HEK293 (cell line): Measurements from ENCODE around the gene BCR.

Source experiments
- CTCF ChIA-PET: fragments of 350-600 bp; formaldehyde crosslinking; extraction: SDS; loops from one replicate; lab custom pipeline; 2021; ENCODE audit warnings: antibody characterized with exemption; lab: Yijun Ruan, JAX
- POLR2A ChIA-PET: fragments of 300-600 bp; formaldehyde crosslinking; extraction: SDS; loops from one replicate; lab custom pipeline; 2020; ENCODE audit warnings: antibody characterized with exemption, inconsistent platforms; lab: Yijun Ruan, JAX
- H3K27ac ChIP-seq: fragments of 200-500 bp; sonication (Bioruptor generic); 2 replicates; pipeline ENCODE4 v1.5.1; 2014; ENCODE audit warnings: low read depth, low read length, control low read depth, inconsistent platforms; ENCODE audit errors: extremely low read depth
- H3K36me3 ChIP-seq, 2 experiments: fragments of 200-500 bp in 1 of 2; sonication (Bioruptor generic) in 1 of 2; 1 replicate in 1 of 2; 2 replicates in 1 of 2; pipeline ENCODE4 v1.5.1; 2014 to 2017; ENCODE audit warnings: inconsistent platforms in 2 of 2, low read length in 2 of 2; ENCODE audit not compliant: control insufficient read depth in 2 of 2, insufficient read depth in 1 of 2
- H3K4me1 ChIP-seq: fragments of 200-500 bp; sonication (Bioruptor generic); 2 replicates; pipeline ENCODE4 v1.5.1; 2014; ENCODE audit warnings: mild to moderate bottlenecking, low read length, inconsistent platforms; ENCODE audit not compliant: control insufficient read depth, insufficient read depth
- H3K4me3 ChIP-seq: 2 replicates; pipeline ENCODE4 v1.5.1; 2011; ENCODE audit warnings: low read depth, mild to moderate bottlenecking, control low read depth, low read length, moderate library complexity
- H3K9me3 ChIP-seq: fragments of 200-500 bp; sonication (Bioruptor generic); 2 replicates; pipeline ENCODE4 v1.5.1; 2014; ENCODE audit warnings: low read depth, low read length, inconsistent platforms; ENCODE audit not compliant: control insufficient read depth, insufficient read depth
- GLIS2 ChIP-seq: fragments of 450-650 bp; formaldehyde crosslinking; IDR thresholded peaks from 2 replicates; pipeline ENCODE4 v1.5.1; 2016; ENCODE audit warnings: missing biosample characterization, missing genetic modification characterization
- ZBTB26 ChIP-seq: fragments of 450-650 bp; formaldehyde crosslinking; optimal IDR thresholded peaks from 2 replicates; pipeline ENCODE3; 2016; ENCODE audit warnings: missing biosample characterization, mild to moderate bottlenecking, missing genetic modification characterization
- ZFP69B ChIP-seq: fragments of 450-650 bp; formaldehyde crosslinking; IDR thresholded peaks from 2 replicates; pipeline ENCODE4 v1.5.1; 2016; ENCODE audit warnings: missing biosample characterization, missing genetic modification characterization
- ZNF148 ChIP-seq: fragments of 450-650 bp; formaldehyde crosslinking; IDR thresholded peaks from 2 replicates; pipeline ENCODE4 v1.5.0; 2017; ENCODE audit warnings: missing biosample characterization, missing genetic modification characterization, borderline replicate concordance
- ZNF157 ChIP-seq: fragments of 450-650 bp; formaldehyde crosslinking; IDR thresholded peaks from 2 replicates; pipeline ENCODE4 v1.5.1; 2016; ENCODE audit warnings: missing biosample characterization, missing genetic modification characterization
- ZNF18 ChIP-seq: fragments of 450-650 bp; formaldehyde crosslinking; IDR thresholded peaks from 2 replicates; pipeline ENCODE4 v1.5.1; 2016; ENCODE audit warnings: missing biosample characterization, missing genetic modification characterization
- ZNF184 ChIP-seq: fragments of 450-650 bp; IDR thresholded peaks from 2 replicates; pipeline ENCODE4 v1.5.1; 2018; ENCODE audit warnings: missing biosample characterization, mild to moderate bottlenecking, missing genetic modification characterization
- ZNF341 ChIP-seq: fragments of 450-650 bp; formaldehyde crosslinking; IDR thresholded peaks from 2 replicates; pipeline ENCODE4; 2016; ENCODE audit warnings: low read depth, missing biosample characterization, missing genetic modification characterization
- ZNF350 ChIP-seq: fragments of 450-650 bp; formaldehyde crosslinking; IDR thresholded peaks from 2 replicates; pipeline ENCODE4 v1.5.0; 2017; ENCODE audit warnings: missing biosample characterization, mild to moderate bottlenecking, missing genetic modification characterization
- ZNF416 ChIP-seq: fragments of 450-650 bp; formaldehyde crosslinking; IDR thresholded peaks from 2 replicates; pipeline ENCODE4 v1.5.1; 2016; ENCODE audit warnings: missing biosample characterization, missing genetic modification characterization
- ZNF423 ChIP-seq: fragments of 450-650 bp; formaldehyde crosslinking; IDR thresholded peaks from 2 replicates; pipeline ENCODE4 v1.5.1; 2016; ENCODE audit warnings: missing biosample characterization, missing genetic modification characterization
- ZNF473 ChIP-seq: fragments of 450-650 bp; formaldehyde crosslinking; IDR thresholded peaks from 2 replicates; pipeline ENCODE4 v1.5.1; 2017; ENCODE audit warnings: missing biosample characterization, missing genetic modification characterization
- ZNF513 ChIP-seq: fragments of 450-650 bp; IDR thresholded peaks from 2 replicates; pipeline ENCODE4 v1.5.1; 2018; ENCODE audit warnings: missing biosample characterization, missing genetic modification characterization
- ZNF658 ChIP-seq: fragments of 450-650 bp; formaldehyde crosslinking; IDR thresholded peaks from 2 replicates; pipeline ENCODE4; 2016; ENCODE audit warnings: missing biosample characterization, missing genetic modification characterization
- ZNF747 ChIP-seq: fragments of 450-650 bp; formaldehyde crosslinking; IDR thresholded peaks from 2 replicates; pipeline ENCODE4 v1.5.1; 2016; ENCODE audit warnings: missing biosample characterization, missing genetic modification characterization
- ZNF837 ChIP-seq: fragments of 450-650 bp; formaldehyde crosslinking; IDR thresholded peaks from 2 replicates; pipeline ENCODE4 v1.5.1; 2016; ENCODE audit warnings: missing biosample characterization, missing genetic modification characterization
- ZSCAN5A ChIP-seq: fragments of 450-650 bp; formaldehyde crosslinking; IDR thresholded peaks from 2 replicates; pipeline ENCODE4 v1.5.1; 2016; ENCODE audit warnings: missing biosample characterization, missing genetic modification characterization

Gene BCR

GRCh38 chr22:23175817-23176644, 4.3 kb upstream of the BCR start:
- POLR2A ChIA-PET: no interaction called here
- no peak overlapping the region for H3K27ac ChIP-seq
- no peaks in the 10 kb centered on the region for H3K9me3 ChIP-seq

More at GRCh38 chr22:23175817-23176644, 4.3 kb upstream of the BCR start:
- no peaks in the 10 kb centered on the region for H3K36me3 ChIP-seq
- CTCF ChIA-PET: interaction anchor here (0.6 to 11.5 kb wide), 9 partner anchors 29 to 1600 kb away, joined by 3 to 207 read pairs (median 4); no protein-coding TSS in a partner anchor
- no peak for TF ChIP-seq ZNF513 (tag by site-specific recombination)
- no peak for TF ChIP-seq ZFP69B
- no peak for TF ChIP-seq ZNF148 (tag by site-specific recombination)
- no peak for TF ChIP-seq ZNF184 (tag by site-specific recombination)
- TF ChIP-seq ZNF341: no peak
- no peak for TF ChIP-seq ZNF473
- TF ChIP-seq ZNF157 (tag by site-specific recombination): no peak
- TF ChIP-seq GLIS2 (tag by site-specific recombination): no peak
- no peak for TF ChIP-seq ZNF18
- TF ChIP-seq ZBTB26 (tag by site-specific recombination): no peak
- no peak for TF ChIP-seq ZNF423 (tag by site-specific recombination)
- no peak for TF ChIP-seq ZNF747 (tag by site-specific recombination)
- no peak for TF ChIP-seq ZNF658
- TF ChIP-seq ZNF416: no peak
- TF ChIP-seq ZSCAN5A (tag by site-specific recombination): no peak
- no peak for TF ChIP-seq ZNF837
- no peak for TF ChIP-seq ZNF350
- no peaks in the 10 kb centered on the region for H3K4me1 ChIP-seq
- H3K4me3 ChIP-seq: no peak overlapping the region
